HG03159 (cell line): Measurements from ENCODE around the gene FBXW2.

ENCODE experiments used
- ATAC-seq: cut with Tn5 transposase; IDR thresholded peaks from one replicate; pipeline ENCODE4 v1.9.1; 2021; ENCODE audit warnings: mild to moderate bottlenecking, moderate library complexity; ENCODE audit not compliant: unreplicated experiment

The FBXW2 gene

GRCh38 chr9:120715389-120715924 is 77.8 kb downstream of the FBXW2 start:
- no peak for ATAC-seq

- ATAC-seq, result peak; percentile 2
Measured at GRCh38 chr9:120714846-120715388, 78.3 kb downstream of the FBXW2 start.

DNA sequence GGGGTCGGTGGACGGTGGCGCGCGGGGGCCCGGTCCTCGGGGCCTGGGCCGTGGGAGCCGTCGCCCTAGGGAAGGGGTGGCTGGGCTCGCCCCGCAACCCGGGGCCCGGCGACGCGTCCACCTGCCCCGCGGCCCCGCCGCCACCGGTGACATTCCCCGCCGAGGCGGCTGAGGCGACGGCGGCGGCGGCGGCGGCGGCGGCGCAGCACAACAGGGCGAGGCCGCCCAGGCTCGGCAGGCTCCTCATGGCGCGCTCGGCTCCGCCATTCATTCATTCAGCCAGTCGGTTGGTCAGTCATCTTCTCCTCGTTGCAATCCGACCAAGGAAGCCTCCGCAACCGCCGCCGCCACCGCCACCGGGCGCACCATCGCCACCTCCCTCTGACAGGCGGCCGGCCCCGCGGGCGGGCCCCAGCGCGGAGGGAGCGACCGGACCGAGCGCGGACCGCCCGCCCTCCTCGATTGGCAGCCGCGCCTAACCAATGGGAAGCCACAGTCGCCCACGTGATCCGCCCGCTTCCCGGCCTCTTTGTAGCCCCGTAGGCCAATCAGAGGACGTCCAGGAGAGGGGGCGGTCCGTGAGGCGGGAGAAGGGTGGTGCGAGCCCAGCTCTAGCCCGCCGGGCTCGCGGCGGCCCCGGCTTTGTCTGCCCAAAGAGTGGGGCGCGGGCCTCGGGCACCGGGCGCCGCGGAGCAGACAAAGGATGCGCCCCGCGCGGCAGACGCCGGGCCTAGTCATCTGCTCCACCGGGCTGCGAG is 78.9 kb downstream of the FBXW2 start, which contains the start of gene MEGF9:
Gene MEGF9, minus strand, starts transcription at position 383 of the 758 bp plus-strand sequence. Its CDS starts 112 bp downstream, at position 271.
- ATAC-seq, result peak; percentile 95

DNA sequence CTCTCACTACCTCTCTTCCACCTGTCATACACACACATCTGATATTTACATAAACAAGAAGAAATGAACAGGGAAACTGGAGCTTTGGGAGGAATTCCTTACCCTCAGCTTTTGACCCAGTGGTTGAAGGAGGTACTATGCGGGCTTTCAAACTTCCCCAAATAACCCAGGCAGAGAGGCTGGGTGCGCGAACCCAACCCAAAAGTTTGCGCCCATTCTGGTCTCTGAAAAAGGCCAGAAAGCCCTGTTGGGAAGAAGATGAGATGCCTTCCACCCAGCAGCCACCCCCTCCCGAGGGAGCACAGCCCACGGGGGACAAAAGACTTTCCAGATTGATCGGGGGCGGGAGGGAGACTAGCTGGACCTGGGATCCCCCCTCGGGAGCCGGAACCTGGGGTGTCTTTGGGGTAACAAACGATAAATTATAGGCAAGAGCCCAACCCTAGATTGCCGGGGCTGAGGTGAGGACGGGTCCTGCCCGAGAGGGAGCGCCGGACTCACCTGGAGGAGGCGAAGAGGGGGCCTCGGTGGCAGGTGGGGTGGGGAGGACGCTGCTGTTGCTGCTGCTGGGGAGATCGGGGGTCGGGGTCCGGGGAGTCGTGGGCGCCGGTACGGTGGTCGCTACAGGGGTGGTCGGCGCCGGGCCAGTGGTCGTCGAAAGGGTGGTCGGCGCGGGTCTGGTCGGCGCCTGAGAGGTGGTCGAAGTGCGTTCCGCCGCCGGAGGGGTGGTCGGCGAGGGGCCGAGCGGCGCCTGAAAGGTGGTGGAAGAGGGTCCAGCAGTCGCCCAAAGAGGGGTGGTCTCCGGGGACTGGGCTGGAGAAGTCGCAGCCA is 79.7 kb downstream of the FBXW2 start:
- ATAC-seq, result no peak

GRCh38 chr9:120712539-120713031 is 80.6 kb downstream of the FBXW2 start:
- ATAC-seq, result no peak

- ATAC-seq, result no peak
Measured at GRCh38 chr9:120711841-120712538, 81.2 kb downstream of the FBXW2 start.

GRCh38 chr9:120711354-120711753 is 81.9 kb downstream of the FBXW2 start:
- no peak for ATAC-seq

- no peak for ATAC-seq
Measured at GRCh38 chr9:120710110-120710981, 82.9 kb downstream of the FBXW2 start.

GRCh38 chr9:120708526-120709224 is 84.5 kb downstream of the FBXW2 start:
- ATAC-seq, result no peak

- ATAC-seq, result no peak
Measured at GRCh38 chr9:120707170-120707569, 86.0 kb downstream of the FBXW2 start.
